NCI-H460 (cell line): Measurements from ENCODE around the gene GJB5. TPM values are rescaled to one million over a fixed set of nuclear protein-coding genes. Genes with fewer than 3 reads are reported as not detected.
"Not testable (repeated sequence)": the region's sequence is repeated elsewhere in the genome, so short reads cannot be mapped to it uniquely, and the experiment has no call there.

Experiments used
- DNase-seq: peaks from one replicate; pipeline ENCODE4 v3.0.0-alpha.2; 2016; ENCODE audit warnings: low read depth; ENCODE audit errors: extremely low read depth
- polyA plus RNA-seq: library from polyadenylated mRNA; depleted of rRNA; stranded (reverse); fragments of >200 nt; gene quantifications from 2 replicates; pipeline ENCODE4 v1.2.3, GENCODE V29; 2014; cell fraction: nucleus; rRNA removed
- total RNA-seq: library from RNA; depleted of rRNA; stranded (reverse); fragments of >200 nt; shearing (Covaris generic); gene quantifications from 2 replicates; pipeline ENCODE4 v1.2.3, GENCODE V29; 2014; rRNA removed

Gene GJB5
- not detected in 2 replicates for total RNA-seq
- polyA plus RNA-seq = not detected in 2 replicates

DNA sequence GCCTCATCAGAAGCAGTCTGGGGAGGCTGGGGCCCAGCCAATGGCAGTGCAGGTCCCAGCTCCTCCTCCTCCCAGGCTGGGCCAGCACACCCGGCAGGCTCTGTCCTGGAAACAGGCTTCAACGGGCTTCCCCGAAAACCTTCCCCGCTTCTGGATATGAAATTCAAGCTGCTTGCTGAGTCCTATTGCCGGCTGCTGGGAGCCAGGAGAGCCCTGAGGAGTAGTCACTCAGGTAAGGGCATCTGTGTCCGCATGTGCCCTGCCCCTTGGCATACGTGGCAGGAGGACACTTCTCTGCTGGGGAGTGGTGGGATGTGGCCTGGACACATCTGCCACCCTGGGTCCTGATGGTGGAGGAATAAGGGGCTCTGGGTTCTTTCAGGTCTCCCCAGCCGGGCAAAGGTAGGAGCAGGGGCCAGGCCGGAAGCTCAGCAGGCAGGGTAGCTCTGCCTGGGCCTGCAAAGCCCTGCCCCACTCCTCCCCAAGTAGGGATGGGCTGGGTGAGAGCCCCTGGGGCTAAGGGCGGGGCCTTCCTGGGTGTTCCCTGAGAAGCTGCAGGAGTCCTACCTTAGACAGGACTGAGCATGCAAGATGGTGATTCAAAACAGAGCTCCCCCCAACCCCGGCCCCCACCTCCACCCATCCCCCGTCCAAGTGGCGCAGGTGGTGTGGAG is at the start of gene GJB5:
TSS of gene GJB5 (plus strand) at position 84 of the 674 bp plus-strand sequence. CDS start 2,284 bp downstream, outside the sequence.
- no peak for DNase-seq

GRCh38 chr1:34705077-34705476 is 49.8 kb upstream of the GJB5 start:
- no peak for DNase-seq

GRCh38 chr1:34708106-34708505 is 46.7 kb upstream of the GJB5 start:
- no peak for DNase-seq

GRCh38 chr1:34709547-34709946 is 45.3 kb upstream of the GJB5 start:
- no peak for DNase-seq

GRCh38 chr1:34710812-34711211 is 44.0 kb upstream of the GJB5 start:
- no peak for DNase-seq

GRCh38 chr1:34711485-34711884 is 43.4 kb upstream of the GJB5 start:
- no peak for DNase-seq

GRCh38 chr1:34712007-34712688 is 42.7 kb upstream of the GJB5 start:
- DNase-seq = no peak

DNA sequence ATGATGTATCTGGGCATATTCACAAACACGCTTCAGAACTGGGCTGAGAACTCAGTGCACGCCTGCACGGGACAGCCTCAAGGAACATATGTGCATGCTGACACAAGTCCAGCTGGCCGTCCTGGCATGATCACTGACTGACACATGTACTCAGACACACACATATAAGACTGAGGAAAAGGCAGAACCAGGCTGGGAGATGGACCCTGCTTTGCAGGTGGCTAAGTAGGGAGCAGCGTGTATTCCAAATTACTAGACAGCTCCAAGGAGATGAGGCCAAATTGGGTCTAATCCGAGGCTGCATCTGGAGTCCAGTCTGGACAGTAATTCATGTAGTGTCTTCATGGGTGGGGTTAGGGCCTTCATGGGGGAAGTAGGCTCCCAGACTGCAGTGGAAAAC is 41.4 kb upstream of the GJB5 start:
- DNase-seq = no peak

DNA sequence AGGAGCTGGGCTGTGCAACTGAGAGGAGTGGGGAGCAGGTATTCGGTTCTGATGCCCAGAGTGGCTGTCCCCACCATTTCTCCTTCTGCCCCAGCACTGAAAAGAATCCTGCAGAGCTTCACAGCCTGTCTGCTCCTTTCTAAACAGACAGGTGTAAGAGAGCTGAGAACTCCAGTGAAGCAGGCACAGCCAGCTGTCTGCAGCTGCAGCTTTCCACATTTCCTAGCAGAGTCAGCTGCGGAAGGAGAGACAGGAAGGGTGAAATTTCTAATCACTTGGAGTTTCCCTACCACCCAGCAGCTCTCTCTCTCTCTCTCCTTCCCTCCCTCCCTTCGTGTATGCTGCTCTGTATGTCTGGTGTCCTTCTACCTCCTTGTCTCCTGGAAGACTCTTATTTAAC is 40.5 kb upstream of the GJB5 start:
- DNase-seq = no peak

DNA sequence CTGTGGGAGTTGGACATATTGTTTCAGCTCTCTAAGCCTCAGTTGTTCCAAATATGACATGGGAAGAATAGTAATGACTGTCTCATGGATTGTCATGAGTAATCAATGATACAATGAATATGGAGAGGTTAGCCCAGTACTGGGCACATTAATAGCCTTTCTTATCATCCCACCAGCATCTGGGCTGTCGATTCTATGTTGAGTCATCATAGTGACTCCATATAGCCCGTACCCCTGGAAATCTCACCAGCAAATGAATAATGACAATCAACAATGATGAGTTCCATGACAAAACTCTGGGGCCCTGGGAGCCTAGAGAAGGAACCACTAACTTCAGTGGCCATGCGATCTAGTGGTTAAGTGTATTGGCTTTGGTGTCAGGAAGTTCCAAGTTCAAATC is 39.7 kb upstream of the GJB5 start:
- DNase-seq = no peak

DNA sequence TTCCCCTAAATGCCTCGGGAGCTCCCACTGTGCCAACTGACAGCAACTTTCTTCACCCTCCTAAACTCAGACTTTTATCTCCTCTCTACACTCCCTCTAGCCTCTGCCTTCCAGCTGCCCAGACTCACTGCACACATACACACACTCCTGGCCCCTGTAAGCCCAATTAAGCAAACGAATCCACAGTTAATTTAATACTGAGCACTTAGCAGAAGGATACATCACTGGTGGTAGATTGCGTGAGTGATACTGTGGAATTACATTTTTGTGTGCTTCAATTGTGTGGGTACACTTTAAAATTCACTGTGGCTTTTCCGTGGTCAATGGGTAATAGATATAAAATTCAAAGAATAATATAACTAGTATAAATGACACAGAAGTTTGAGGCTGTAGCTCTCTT is 33.6 kb upstream of the GJB5 start:
- DNase-seq = no peak

- no peak for DNase-seq
These were observed 33.0 kb upstream of the GJB5 start for GRCh38 chr1:34721646-34722355.

- DNase-seq = no peak
These were observed 28.0 kb upstream of the GJB5 start for GRCh38 chr1:34726861-34727260.

DNA sequence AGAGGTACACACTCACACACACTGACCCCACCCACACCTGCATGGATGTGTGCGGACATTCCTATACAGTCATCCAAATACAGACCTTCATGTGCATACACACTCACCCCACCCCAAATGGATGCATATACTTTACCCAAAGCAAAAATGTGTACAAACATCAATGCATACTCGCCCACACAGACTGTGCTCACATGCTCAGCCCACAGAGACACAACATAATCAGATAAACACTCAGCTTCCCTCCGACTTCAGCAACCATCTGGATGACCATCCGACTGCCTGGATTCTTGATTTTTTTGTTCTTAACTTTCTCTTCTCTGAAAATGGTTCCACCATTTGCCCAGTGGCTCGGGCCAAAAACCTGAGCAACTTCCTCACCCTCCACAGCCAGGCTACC is 24.4 kb upstream of the GJB5 start:
- DNase-seq = no peak

DNA sequence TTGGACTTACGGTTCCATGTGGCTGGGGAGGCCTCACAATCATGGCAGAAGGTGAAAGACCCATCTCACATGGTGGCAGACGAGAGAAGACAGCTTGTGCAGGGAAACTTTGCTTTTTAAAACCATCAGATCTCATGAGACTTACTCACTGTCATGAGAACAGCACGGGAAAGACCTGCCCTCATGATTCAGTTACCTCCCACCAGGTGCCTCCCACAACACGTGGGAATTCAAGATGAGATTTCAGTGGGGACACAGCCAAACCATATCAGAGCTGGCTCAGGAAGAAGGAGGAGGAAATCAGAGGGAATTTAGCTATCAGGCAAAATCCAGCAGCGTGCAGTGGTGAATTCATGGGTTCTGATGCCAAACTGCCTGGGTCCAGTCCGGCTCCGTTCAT is 22.0 kb upstream of the GJB5 start:
- not testable (repeated sequence) for DNase-seq

DNA sequence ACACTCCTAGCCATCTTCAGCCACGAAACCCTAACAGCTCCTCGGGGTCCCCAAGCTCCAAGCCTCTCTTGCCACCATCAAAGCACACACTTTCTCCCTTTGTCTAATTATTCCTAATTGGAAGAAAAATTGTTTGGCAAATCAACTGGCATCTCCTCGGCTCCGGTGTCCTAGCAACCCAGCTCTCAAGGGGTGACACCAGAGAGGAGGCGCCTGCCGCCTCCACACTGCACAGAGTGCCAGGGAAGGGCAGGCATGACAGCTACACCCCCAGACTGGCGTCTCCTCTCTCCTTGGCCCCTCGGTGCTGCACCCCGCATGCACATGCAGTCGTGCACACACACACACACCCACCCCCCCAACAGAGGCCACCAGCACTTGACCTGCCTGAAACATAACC is 18.2 kb upstream of the GJB5 start:
- DNase-seq = no peak

DNA sequence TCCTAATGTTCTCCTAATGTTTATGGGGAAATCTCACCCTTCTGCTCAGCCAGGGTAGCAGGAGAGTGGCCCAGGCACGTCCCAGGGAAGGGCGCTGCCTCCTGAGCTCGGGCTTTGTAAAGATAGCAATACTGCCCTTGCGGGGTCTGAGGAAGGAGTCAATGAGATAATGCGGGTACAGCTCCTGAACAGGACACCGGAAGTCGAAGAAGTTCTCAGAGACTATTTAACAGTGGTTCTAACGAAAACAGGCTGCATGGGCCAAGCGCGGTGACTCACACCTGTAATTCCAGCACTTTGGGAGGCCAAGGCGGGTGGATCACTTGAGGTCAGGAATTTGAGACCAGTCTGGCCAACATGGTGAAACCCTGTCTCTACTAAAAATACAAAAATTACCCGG is 17.6 kb upstream of the GJB5 start:
- DNase-seq = not testable (repeated sequence)

GRCh38 chr1:34739613-34740012 is 15.2 kb upstream of the GJB5 start:
- DNase-seq = no peak

DNA sequence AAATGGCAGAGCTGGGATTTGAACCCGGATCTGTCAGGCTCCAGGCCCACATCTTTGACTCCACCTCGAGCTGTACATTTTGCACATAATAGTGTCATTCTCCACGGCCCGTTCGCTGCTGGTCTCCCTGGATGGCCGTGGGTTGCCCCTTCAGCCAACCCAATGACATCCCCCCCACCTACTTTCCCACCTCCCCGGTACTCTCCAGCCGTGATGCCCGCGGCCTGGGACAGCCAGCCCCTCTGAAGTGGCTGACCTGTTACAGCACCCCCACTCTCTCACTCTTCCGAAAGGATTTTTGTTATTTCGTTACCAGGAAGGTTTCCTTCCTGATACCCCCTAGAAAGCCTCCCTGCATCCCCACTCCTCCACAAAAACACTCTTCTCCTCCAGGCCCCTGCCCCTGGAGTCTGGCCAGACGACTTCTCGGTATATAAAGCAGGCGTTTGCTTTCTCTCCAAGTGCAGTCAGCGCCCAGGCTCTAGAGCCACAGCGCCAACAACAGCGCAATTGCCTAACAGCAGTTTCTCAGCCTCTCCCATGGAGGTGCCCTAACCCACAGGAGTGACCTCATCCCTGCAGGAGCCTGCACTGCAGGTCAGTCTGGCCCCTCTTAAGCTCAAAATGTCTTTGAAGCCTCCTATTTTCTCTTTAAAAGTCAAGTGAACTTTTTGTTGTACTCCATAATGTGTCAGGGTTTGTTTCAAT is 14.5 kb upstream of the GJB5 start:
- DNase-seq = no peak

DNA sequence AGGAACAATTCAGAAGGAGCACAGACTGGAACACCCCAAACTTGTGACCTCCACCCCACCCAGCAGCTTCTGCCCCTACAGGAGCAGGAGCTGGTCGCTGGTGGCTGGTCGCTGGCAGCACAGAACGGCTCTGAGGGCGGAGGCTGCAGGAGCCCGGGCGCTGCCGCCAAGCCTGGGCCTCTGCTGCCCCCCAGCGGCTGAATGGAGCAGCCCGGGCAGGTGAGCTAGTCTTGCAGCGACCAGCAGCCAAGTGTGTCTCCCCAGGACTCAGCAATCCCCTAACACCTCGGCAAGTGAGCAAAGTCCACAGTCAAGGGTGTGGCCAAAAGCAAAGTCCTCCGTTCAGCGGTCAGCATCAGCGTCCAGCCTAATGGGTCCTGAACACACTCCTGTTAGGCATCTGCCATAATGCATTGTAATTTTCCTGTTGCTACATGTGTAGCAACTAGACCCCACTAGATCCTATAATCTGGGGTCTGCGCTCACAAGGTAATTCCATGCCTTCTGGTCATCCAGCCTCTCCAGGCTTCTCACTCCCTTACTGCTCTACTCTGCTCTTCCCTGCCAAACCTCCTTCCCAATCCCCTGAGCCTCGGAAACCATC is 12.1 kb upstream of the GJB5 start:
- peak; percentile 44 for DNase-seq

DNA sequence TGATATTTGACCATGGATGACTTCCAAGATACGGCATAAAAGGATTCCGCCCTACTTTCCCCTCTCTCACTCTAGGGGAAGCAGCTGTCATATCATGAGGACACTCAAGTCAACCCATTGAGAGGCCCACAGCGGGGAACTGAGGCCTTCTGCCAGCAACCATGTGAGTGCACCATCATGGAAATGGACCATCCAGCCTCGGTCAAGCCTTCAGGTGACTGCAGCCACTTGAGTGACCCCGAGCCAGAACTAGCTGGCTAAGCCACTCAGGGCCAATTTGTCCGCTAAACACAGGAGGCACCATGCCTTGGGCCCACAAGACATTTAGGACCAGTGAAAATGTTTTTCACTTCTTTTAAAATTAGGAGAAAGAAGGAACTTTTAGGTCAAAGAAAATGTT is 11.1 kb upstream of the GJB5 start:
- no peak for DNase-seq
